ENCODE measurements around the gene EIF2B5. TPM values are rescaled to one million over a fixed set of nuclear protein-coding genes. Genes with fewer than 3 reads are reported as not detected.

The EIF2B5 gene
- total and polyA plus RNA-seq, 2 of the 13 experiments (the other 11 are each of a cell fraction or from before 2014, with no cell fraction given): 38.4 to 60.2 TPM

DNA sequence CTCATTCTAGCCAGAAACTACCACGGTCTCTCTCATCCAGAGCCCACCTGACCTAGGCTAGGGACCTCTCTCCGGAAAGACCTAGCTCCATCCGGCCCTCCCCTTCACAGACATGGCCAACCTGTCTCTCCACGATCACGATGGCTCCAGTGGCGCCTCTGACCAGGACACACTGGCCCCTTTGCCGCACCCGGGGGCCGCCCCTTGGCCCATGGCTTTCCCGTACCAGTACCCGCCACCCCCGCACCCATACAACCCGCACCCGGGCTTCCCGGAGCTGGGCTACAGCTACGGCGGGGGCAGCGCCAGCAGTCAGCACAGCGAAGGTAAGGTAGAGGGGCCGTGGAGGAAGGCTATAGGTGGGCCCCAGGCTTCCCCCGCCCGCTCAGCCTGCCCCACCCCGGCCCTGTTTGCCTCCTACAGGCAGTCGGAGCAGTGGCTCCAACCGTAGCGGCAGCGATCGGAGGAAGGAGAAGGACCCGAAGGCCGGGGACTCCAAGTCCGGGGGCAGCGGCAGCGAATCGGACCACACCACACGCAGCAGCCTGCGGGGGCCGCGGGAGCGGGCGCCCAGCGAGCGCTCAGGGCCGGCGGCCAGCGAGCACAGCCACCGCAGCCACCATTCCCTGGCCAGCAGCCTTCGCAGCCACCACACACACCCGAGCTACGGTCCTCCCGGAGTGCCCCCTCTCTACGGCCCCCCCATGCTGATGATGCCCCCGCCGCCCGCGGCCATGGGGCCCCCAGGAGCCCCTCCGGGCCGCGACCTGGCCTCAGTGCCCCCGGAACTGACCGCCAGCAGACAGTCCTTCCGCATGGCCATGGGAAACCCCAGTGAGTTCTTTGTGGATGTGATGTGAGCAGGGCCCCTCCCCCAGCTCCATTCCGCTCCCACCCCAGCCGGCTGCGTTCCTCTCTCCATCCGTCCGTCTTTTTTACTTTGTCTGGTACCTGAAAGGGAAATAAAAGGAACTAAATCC is 35.0 kb downstream of the EIF2B5 start:
- H3K9ac ChIP-seq (ENCODE audit: insufficient read depth, low read depth, low read length): no peak overlapping the region
- ChIA-PET POLR2A (interaction anchor here (1.9 to 2.2 kb wide), 2 partner anchors 10 to 13 kb away, joined by 4 to 7 read pairs; no protein-coding TSS in a partner anchor), CTCF (ENCODE audit: low intra/inter-chr PET ratio, low total read pairs) (no interaction called here)
- intact Hi-C loops (cut with micrococcal nuclease; ENCODE audit: unreplicated experiment) (no loop called here), in situ Hi-C loops (cut with HindIII; ENCODE audit: extremely low pct_ligation_motif_present, low pct_unique_long_range_greater_than_20kb) (no loop called here)
- no peak for DNase-seq (ENCODE audit: low spot score)
- peaks cover 8% of the 10 kb centered on the region for H3K79me2 ChIP-seq (ENCODE audit: insufficient read depth, low read length)
- H3K4me3 ChIP-seq (replicated peaks in 1 of 3; ENCODE audit: insufficient read depth in 1 of 3, low read depth in 2 of 3, low read length in 3 of 3): no peak overlapping the region
- no peak overlapping the region for H3K4me2 ChIP-seq (ENCODE audit: low read depth, low read length)
- FAIRE-seq: no peak
- H3K27ac ChIP-seq (ENCODE audit: extremely low read length, insufficient read depth, low read length): no peak overlapping the region
- 99% methylated on average over 27 of the region's 66 CpGs for WGBS (ENCODE audit: low lambda C conversion rate)
- H2AFZ ChIP-seq (ENCODE audit: low read length): no peak overlapping the region
- peaks cover 7% of the 10 kb centered on the region for H3K4me1 ChIP-seq (ENCODE audit: insufficient read depth, low read length)
- TF ChIP-seq AGO2 (optimal IDR thresholded peaks at IDR 0.05; ENCODE audit: low read depth, low read length) (peak; percentile 68), KLF9 (CRISPR knock-in tag; IDR thresholded peaks at IDR 0.05; ENCODE audit: low read depth) (no peak), RBFOX2 (IDR thresholded peaks at IDR 0.05; ENCODE audit: low read depth, low read length) (peak; percentile 63)
- no TSS peak for BruUV-seq (replicated peaks)
- ATAC-seq: no peak
- H3K9me3 ChIP-seq (ENCODE audit: low read length): no peaks in the 10 kb centered on the region
- peaks cover 25 to 63% of the 10 kb centered on the region in 2 experiments; a peak in 4 of 5 replicates for H3K36me3 ChIP-seq (replicated peaks in 1 of 2; ENCODE audit: control insufficient read depth in 1 of 2, insufficient read depth in 2 of 2, low read length in 2 of 2)
- H4K20me1 ChIP-seq (ENCODE audit: insufficient read depth, low read length): no peaks in the 10 kb centered on the region
- no peaks in the 10 kb centered on the region; a peak in 1 of 5 replicates for H3K27me3 ChIP-seq (ENCODE audit: control insufficient read depth in 1 of 2, insufficient read depth in 2 of 2, low read length in 2 of 2)

DNA sequence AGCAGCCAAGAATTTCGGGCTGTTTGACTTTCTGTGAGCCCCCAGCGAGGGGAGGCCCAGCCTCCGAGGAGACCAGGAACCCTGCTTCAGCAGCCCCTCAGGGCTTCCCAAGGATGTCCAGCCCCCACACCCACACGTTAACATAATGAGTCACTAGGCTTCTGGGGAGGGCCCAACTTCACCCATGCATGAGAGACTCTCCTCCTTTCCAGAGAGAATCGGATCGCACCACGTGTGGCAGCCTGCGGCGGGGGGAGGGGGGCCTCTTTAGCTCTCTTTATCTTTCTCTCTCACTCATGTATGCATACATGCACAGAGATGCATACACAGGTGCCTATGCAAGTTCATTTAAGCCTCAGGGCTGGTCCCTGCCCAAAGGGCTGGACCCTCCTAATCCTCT is 36.4 kb downstream of the EIF2B5 start:
- CTCF ChIA-PET (ENCODE audit: low intra/inter-chr PET ratio, low total read pairs): no interaction called here
- no peak overlapping the region for H3K27ac ChIP-seq (ENCODE audit: extremely low read length, insufficient read depth, low read length)
- TF ChIP-seq, protein P1, sequence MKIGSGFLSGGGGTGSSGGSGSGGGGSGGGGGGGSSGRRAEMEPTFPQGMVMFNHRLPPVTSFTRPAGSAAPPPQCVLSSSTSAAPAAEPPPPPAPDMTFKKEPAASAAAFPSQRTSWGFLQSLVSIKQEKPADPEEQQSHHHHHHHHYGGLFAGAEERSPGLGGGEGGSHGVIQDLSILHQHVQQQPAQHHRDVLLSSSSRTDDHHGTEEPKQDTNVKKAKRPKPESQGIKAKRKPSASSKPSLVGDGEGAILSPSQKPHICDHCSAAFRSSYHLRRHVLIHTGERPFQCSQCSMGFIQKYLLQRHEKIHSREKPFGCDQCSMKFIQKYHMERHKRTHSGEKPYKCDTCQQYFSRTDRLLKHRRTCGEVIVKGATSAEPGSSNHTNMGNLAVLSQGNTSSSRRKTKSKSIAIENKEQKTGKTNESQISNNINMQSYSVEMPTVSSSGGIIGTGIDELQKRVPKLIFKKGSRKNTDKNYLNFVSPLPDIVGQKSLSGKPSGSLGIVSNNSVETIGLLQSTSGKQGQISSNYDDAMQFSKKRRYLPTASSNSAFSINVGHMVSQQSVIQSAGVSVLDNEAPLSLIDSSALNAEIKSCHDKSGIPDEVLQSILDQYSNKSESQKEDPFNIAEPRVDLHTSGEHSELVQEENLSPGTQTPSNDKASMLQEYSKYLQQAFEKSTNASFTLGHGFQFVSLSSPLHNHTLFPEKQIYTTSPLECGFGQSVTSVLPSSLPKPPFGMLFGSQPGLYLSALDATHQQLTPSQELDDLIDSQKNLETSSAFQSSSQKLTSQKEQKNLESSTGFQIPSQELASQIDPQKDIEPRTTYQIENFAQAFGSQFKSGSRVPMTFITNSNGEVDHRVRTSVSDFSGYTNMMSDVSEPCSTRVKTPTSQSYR (CRISPR knock-in tag; IDR thresholded peaks at IDR 0.05; ENCODE audit: borderline replicate concordance): no peak
- TF ChIP-seq CSRNP2 (CRISPR knock-in tag; conservative IDR thresholded peaks at IDR 0.05; ENCODE audit: low read depth) (no peak), ZNF766 (CRISPR knock-in tag; IDR thresholded peaks at IDR 0.05; ENCODE audit: borderline replicate concordance) (no peak), SMAD1 (CRISPR knock-in tag; IDR thresholded peaks at IDR 0.05; ENCODE audit: borderline replicate concordance, low read depth) (no peak), ZNF235 (CRISPR knock-in tag; IDR thresholded peaks at IDR 0.05; ENCODE audit: borderline replicate concordance) (no peak)
- TF ChIP-seq, protein P2, sequence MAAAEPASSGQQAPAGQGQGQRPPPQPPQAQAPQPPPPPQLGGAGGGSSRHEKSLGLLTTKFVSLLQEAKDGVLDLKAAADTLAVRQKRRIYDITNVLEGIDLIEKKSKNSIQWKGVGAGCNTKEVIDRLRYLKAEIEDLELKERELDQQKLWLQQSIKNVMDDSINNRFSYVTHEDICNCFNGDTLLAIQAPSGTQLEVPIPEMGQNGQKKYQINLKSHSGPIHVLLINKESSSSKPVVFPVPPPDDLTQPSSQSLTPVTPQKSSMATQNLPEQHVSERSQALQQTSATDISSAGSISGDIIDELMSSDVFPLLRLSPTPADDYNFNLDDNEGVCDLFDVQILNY (CRISPR knock-in tag; conservative IDR thresholded peaks at IDR 0.05): no peak

More for the DNA sequence above, 36.4 kb downstream of the EIF2B5 start:
- no peak for FAIRE-seq
- Histone ChIP-seq H3K4me2 (ENCODE audit: low read depth, low read length) (no peak overlapping the region), H3K4me3 (replicated peaks in 1 of 3; ENCODE audit: insufficient read depth in 1 of 3, low read depth in 2 of 3, low read length in 3 of 3) (no peak overlapping the region), H3K9me3 (ENCODE audit: low read length) (no peaks in the 10 kb centered on the region), H3K9ac (ENCODE audit: insufficient read depth, low read depth, low read length) (no peak overlapping the region), H3K79me2 (ENCODE audit: insufficient read depth, low read length) (peaks cover 20% of the 10 kb centered on the region), H4K20me1 (ENCODE audit: insufficient read depth, low read length) (no peaks in the 10 kb centered on the region; the same call in 1 of the 2 replicates), H3K27me3 (ENCODE audit: control insufficient read depth in 1 of 2, insufficient read depth in 2 of 2, low read length in 2 of 2) (no peaks in the 10 kb centered on the region; a peak in 1 of 5 replicates), H3K36me3 (replicated peaks in 1 of 2; ENCODE audit: control insufficient read depth in 1 of 2, insufficient read depth in 2 of 2, low read length in 2 of 2) (peaks cover 13 to 50% of the 10 kb centered on the region in 2 experiments; a peak in 4 of 5 replicates), H3K4me1 (ENCODE audit: insufficient read depth, low read length) (peaks cover 15% of the 10 kb centered on the region), H2AFZ (ENCODE audit: low read length) (no peak overlapping the region)
- 97% methylated on average over 9 of the region's 9 CpGs for WGBS (ENCODE audit: low lambda C conversion rate)
- POLR2A ChIA-PET: no interaction called here
- in situ Hi-C loops (cut with HindIII; ENCODE audit: extremely low pct_ligation_motif_present, low pct_unique_long_range_greater_than_20kb): no loop called here
- intact Hi-C loops (cut with micrococcal nuclease; ENCODE audit: unreplicated experiment): no loop called here
- ATAC-seq: no peak
- BruUV-seq (replicated peaks): no TSS peak
- no peak for DNase-seq (ENCODE audit: low spot score)
